T-helper 2 cell treated with Interferon-gamma antibody and Interleukin-4, amounts not matched to agents 100 ng/mL and 5 ng/mL, for 36 hours (primary cell): Measurements from ENCODE around the gene SH3PXD2A. TPM values are rescaled to one million over a fixed set of nuclear protein-coding genes. Genes with fewer than 3 reads are reported as not detected.

Experiments
- intact Hi-C: fragments of 100-400 bp; cut with micrococcal nuclease; formaldehyde crosslinking; loops from one replicate; pipeline ENCODE4 v1.15.1; 2023
- total RNA-seq: library from RNA; stranded (reverse); gene quantifications from 2 replicates; pipeline ENCODE4 v1.2.3, GENCODE V29; 2022

The SH3PXD2A gene
- total RNA-seq, 1 donor from 2014 or later, result 11.1 TPM

DNA sequence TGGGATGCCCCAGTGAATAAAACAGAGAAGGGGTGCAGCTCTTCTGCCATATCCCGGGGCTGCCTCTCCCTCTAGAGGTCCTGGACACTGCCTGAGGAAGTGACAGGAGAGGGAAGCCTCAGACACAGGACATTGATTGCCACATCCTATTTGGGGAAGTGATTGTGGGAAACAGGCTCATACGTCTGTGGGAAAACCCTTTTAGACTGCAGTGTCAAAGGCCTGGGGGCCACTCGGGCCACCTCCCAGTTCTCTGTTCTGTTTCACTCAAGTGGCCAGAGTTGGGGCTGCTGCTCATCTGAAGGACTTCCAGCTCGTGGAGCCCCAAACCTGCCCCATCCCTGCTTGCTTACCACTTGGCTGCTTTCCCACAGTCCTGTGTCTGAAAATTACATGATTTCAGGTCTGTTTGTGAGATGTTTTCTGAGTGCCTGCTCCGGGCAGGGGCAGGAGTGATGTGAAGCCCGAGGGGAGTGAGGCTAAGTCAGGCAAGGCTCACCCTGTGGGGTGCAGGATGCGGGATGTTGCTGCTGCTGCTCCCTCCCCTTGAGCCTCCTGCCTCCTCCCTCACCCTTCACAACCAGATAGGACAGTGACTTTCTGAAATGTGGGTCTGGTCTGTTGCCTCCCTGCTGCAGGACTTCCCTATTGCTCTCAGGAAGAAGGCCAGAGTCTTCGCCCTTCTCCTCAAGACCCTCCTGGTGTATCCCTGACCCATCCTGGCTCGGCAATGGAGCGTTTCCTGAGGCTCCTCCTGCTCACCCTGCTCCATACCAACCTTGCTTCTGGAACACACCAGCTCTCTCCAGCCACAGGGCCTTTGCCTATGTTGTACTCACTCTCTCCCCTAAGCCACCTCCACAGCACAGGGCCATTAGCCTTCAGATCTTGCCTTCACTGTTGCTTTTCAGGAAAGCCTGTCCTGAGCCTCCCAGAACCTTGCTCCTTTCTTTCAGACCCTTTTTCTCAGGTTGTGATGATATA lies 303.5 kb downstream of the SH3PXD2A start:
- intact Hi-C loops, result no loop called here

DNA sequence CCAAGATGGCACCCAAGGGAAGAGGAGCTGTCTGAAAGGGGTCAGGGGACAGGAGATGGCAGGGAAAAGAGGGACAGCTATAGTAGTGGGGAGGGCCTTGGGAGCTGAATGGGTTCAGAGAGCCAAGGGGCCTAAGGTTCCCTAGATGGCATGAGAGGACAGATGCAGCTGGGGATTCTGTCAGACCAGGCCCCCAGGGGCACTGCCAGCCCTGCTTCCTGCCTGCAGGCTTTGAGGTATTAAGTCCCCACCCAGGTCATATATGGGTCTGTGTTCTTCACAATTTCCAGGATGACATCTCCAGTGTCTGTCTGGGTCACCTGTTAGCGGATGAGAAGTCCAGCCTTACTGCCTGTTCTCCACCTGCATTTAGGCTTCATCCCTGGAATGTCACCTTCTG lies 305.1 kb downstream of the SH3PXD2A start:
- intact Hi-C loops, result no loop called here

DNA sequence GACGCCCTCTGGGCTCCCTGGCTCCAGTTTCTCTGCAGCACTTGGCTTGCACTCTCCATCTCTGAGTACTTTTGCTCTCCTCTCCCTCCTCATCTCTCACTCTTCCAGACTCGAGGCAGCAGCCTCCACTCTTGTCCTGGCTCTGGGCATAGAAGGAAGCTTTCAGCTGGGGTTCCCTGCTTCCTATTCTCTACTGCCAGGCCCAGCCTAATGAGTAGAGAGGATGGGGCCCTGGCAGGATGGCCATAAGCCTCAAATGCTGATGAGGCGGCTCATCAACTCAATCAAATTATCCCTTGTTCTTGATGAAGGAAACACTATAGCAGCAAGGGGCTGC lies 306.1 kb downstream of the SH3PXD2A start:
- intact Hi-C loops, result no loop called here

DNA sequence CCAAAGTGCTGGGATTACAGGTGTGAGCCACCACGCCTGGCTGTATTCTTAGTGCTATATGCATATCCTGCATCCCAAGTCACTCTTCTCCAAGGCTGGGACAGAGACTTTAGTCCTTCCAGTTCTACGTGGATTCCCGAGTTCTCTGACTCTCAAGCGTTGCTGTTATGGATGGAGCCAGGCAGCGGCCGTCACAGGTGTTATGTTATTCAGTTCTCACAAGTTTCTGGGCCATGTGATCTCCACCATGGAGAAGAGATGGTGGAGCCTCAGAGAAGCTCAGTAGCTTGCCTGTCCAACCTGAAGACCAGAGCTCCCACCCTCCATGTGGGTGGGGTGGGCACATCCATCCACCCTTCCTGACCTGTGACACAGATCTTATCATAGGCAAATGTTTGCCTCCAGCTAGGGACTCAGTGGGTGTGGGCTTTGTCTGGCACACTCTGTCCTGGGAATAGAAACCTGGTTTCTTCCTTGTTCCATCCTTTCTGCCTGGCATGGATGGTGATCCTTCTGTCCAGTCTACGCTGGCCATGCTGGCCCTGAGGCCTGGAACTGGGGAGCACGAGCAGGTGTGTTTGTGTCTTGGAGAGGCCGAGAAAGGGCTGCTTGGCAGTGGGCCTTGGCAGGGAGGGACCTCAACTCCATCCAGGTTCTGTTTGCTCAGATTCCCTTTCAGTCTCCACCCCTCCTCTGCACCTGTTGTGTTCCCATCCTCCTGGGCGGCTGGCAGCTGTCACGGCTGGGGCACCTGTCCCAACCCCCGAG lies 306.6 kb downstream of the SH3PXD2A start:
- intact Hi-C loops, result no loop called here

DNA sequence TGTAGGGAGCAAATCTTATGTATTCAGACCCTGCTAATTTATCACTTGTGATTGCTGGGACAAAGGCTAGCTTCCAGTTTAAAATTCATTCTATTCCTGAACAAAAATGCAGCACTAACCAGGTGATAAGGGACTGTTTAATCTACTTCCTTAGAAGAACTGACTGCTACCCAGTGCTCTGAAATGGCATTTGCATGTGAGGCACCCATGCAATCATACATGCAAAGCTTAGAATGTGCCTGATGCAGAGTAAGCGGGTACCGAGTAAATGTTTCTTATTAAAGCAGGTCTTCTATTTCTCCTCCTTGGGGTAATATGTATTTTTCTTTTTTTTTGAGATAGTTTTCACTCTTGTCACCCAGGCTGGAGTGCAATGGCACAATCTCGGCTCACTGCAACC lies 307.4 kb downstream of the SH3PXD2A start:
- intact Hi-C loops, result no loop called here

DNA sequence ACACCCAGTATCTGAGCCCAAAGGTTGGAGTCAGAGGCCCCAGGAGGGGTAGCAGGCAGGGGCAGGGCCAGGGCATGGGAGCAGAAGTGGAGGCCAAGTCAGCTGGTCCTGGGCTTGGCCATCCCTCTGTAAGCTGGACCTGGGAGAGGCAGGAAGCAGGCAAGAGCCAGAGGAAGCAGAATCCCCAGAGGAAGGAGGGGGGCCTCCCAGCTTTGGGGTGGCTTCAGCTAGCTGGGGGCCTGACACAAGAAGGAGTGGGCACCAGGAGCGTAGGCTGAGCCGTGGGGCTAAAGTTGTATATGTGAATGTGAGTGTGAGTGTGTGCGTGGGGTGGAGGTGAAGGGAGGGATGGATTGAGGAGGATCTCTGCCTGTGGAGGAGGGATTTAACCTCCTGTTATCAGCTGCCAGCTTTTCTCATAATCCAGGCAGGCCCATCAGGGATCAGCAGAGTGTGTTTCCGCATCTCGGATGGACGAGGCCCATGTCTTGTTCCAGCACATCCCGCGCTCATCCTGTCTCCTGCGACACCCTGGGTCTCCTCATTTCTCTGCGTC lies 307.9 kb downstream of the SH3PXD2A start:
- intact Hi-C loops, result no loop called here

DNA sequence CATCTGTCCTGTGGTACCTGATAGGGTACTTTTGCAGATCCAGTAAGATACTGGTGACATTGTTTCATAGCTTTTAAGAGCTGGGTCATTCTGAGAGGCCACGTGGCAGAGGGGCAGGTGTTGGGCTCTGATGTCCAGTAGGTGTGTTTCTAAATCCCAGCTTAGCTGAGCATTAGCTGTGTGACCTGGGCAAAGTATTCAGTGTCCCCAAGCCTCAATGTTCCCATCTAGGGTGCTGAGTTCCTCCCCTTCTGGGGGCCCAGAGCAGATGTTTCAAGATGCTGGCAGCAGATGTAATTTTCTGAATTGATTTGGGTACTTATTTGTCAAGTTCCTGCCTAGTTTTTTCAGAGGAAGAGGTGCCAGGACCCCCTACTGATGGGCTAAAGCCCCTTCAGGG lies 309.0 kb downstream of the SH3PXD2A start:
- intact Hi-C loops, result no loop called here

DNA sequence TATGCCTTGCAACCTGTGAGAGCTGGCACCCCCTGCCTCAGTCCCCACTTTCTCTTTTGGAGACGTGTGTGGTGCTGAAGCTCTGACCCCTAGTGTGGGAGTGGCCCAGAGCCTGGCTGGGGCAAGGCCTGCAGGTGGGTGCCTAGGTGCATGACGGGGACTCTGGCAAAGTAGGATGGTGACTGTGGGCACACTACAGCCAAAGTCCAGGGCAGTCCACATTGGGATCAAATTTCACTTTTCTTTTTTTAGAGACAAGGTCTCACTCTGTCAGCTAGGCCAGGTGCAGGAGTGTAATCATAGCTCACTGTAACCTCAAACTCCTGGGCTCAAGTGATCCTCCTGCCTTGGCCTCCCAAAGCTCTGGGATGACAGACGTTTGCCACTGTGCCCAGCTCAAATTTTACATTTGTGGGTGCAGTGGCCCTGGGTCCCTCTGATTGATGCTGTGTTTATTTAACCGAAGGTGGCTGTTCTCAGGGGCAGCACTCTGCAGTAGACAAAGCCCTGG lies 309.6 kb downstream of the SH3PXD2A start:
- intact Hi-C loops, result no loop called here

DNA sequence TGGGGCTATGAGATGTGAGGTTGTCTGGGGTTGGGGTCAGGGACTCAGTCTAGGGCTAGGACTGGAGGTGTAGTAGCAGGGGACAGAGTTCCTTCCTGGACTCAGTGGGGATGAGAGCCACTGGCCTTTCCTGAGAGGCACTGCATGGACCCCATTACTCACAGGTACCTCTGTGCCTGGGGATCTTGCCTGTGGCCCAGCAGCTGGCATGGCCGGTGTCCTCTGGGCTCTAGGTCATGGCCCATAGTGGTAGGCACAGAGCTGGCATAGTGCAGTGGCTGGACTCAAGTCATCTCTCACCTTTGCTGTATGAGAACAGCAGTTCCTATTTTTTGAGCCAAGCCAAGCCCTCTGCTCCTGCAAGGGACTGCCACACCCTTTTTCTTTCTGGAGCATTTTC lies 310.0 kb downstream of the SH3PXD2A start:
- intact Hi-C loops, result no loop called here

DNA sequence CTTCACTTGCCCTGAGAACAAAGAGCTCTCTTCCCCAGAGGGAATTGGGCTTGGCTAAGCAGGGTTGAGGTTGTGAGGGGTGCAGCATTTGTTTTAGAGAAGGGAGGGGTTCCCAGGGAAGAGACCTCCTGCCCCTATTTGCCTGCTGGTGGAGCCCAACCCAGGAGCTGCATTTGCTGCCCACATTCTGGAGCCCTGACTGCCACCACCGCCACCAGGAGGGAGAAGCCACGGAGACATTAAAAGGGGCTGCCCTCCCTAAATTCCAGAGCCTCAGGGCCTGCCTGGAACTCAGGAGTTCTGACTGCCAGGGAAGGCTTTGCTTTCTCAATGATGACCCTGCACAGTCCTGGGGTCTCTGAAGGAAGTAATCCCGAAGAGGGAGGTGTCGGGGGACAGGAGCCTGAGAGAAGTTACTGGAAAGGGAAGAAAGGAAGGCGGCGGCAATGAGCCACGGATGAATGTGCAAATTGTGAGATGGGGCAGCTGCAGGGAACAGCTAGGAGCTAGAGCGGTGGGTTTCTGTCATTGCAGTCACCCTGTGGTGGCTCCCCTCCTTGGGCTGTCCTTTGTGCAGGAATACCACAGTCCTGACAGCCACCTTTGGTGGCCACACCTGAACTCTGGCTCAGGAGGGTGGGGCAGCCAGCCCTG lies 310.6 kb downstream of the SH3PXD2A start:
- intact Hi-C loops, result no loop called here

Other genes with a start within 250 kb of the SH3PXD2A start
- 36.6 and 37.1 TPM in 2 replicates for gene STN1, start 62.6 kb upstream of the SH3PXD2A start, total RNA-seq
- 26.8 and 27.4 TPM in 2 replicates for gene SLK, start 111.6 kb upstream of the SH3PXD2A start, total RNA-seq
- not detected in 2 replicates for gene COL17A1, start 230.3 kb upstream of the SH3PXD2A start, total RNA-seq